Measurements from ENCODE around the gene IL36RN. TPM values are rescaled to one million over a fixed set of nuclear protein-coding genes. Genes with fewer than 3 reads are reported as not detected.

Gene IL36RN
- total RNA-seq, 4 donors from 2014 or later = not detected

DNA sequence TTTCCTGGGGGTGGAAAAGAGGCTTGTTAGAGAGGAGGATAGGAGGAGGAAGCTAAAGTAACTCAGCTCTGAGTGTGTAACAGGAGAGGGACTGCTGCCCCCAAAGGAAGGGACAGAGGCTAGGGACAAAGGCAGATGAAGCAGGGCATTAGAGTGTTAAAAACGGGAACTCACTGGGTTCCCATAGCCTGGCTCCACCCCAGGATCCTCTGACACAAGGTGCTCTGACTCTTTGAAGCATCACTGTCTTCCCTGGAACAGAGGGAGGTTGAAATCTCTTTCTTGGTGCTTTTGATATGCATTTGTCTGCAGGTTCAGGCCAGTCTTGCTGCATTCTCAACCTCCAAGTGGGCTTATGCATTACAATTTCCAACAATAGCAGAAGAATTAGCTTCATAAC is 30.9 kb upstream of the IL36RN start:
- no peak for TF ChIP-seq CTCF (IDR thresholded peaks at IDR 0.05; ENCODE audit: low read depth)

DNA sequence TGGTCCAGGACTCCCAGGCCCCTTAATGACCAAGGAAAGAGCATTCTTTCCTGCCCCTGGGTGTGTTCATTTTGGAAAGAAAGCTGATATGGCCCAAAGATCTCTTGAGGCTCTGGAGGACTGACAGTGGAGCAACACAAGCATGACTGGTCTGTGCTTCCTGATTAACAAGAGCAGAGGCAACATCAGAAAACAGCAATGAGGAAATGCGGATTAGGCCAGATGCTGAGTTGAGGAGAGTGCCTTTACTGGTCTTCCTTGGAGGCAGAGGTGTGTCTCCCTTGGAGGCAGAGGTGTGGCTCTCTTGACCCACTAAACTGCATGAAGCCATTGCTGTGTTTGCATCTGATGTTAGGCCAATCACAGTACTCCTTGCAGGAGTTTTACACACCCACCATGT is 26.3 kb upstream of the IL36RN start:
- TF ChIP-seq CTCF (IDR thresholded peaks at IDR 0.05; ENCODE audit: low read depth) = no peak

DNA sequence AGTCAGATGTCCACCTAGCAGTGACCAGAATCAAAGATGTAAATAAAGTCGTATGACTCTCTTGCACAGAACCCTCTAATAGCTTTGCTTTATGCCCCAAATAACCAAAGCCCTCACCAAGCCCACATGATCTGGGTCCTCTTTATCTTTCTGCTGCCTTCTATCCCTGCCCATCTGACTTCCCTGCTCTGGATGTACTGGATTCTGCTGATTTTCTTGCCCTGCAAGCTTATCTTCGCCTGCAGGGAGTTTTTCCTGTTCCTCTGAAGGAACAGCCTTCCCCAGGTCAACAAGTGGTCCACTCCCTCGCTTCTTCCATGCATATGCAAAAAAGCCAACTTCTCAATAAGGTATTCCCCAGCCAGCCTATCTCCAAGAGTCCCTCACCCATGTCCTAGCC is 25.0 kb upstream of the IL36RN start:
- TF ChIP-seq CTCF (IDR thresholded peaks at IDR 0.05; ENCODE audit: low read depth) = no peak

- TF ChIP-seq CTCF (IDR thresholded peaks at IDR 0.05; ENCODE audit: low read depth) = no peak
Measured at GRCh38 chr2:113036763-113037162, 22.2 kb upstream of the IL36RN start.

- no peak for TF ChIP-seq CTCF (IDR thresholded peaks at IDR 0.05; ENCODE audit: low read depth)
Measured at GRCh38 chr2:113038291-113038690, 20.7 kb upstream of the IL36RN start.

DNA sequence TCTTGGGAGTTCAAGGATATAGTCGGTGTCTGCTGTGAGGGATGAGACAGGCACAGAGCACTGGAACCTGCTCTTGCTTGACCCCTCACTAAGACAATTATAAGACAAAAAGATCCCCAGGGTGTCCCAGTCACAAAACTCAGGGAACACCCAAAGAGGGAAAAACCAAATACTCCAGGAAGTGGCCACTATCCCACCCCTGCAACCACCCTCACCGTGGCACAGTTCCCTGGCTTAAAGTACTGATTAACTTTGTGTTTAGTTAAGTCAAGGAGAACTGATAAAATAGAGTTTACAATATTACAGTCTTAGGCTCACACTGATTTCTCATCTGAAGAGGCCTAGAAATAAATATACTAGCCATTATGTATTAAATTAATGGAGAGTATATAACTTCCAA is 19.8 kb upstream of the IL36RN start:
- no peak for TF ChIP-seq CTCF (IDR thresholded peaks at IDR 0.05; ENCODE audit: low read depth)

DNA sequence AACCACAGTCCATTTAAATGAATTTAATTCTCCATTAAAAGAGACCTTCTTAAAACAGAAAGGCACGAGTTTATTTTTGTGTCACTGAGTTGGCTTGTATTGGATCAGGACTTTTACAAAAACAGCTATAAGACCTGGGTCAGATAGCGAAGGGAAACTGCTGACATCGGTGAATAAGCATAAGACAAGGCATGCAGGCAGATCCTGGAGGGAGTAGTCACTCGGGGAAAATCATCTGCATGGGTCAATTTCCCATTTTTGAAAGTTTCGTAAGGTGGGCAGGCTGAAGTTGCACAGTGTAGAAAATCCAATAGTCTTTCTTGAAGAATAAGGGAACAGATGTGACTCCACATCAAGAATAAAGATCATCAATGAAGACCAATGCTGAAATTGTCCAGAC is 19.3 kb upstream of the IL36RN start:
- no peak for TF ChIP-seq CTCF (IDR thresholded peaks at IDR 0.05; ENCODE audit: low read depth)

DNA sequence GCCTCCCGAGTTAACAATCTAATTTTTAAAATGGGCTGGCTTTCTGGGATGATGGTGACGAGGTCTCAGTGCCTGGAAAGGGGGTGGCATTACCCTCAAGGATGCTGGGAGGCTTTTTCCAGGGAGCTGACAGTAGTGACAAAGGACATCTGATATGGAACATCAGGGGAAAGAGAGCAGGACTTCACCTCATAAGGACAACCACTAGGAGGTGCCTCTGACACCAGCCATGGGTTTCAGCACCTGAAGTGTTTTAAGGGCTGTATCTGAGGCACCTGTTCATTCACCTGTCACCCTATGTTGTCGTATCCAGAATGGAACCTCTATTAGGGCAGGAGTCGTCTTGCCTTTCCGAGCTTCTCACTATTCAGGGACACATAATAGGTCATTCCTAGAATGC is 17.1 kb upstream of the IL36RN start:
- no peak for TF ChIP-seq CTCF (IDR thresholded peaks at IDR 0.05; ENCODE audit: low read depth)
